WI38 (cell line): Measurements from ENCODE around the gene PIGR.
"Not testable (repeated sequence)": the region's sequence is repeated elsewhere in the genome, so short reads cannot be mapped to it uniquely, and the experiment has no call there.

ENCODE experiments used
- H3K4me3 ChIP-seq: 2 replicates; pipeline ENCODE4 v1.5.1; 2011; ENCODE audit warnings: low read depth, mild to moderate bottlenecking, control low read depth, low read length
- CTCF ChIP-seq: IDR thresholded peaks from 2 replicates; pipeline ENCODE4 v1.5.1; 2012; ENCODE audit warnings: low read depth, mild to moderate bottlenecking, control low read depth, low read length

PIGR gene

GRCh38 chr1:206925106-206925736 lies 21.0 kb downstream of the PIGR start:
- H3K4me3 ChIP-seq = no peak overlapping the region
- no peak for TF ChIP-seq CTCF

DNA sequence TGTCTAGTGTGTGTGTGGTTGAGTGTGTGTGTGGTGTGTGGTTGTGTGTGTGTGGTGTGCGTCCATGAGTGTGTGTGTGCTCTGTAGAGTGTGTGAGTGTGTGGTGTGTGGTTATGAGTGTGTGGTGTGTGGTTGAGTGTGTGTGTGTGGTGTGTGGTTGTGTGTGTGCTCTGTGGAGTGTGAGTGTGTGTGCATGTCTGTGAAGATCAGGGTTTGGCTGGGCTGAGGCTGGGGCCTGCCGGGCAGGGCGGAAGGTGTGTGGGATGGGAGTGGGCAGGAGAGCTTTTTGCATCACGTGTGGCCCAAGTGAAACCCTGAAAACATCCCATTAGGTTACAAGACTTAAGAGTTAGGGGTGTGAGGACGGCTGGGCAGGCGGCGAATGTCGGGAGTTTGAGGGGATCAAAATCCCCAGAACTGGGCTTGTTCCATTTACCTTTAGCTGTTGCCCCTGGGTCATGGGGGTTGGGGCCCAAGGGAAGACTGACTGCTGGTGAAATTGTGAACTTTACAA lies 21.6 kb downstream of the PIGR start:
- no peak overlapping the region for H3K4me3 ChIP-seq

DNA sequence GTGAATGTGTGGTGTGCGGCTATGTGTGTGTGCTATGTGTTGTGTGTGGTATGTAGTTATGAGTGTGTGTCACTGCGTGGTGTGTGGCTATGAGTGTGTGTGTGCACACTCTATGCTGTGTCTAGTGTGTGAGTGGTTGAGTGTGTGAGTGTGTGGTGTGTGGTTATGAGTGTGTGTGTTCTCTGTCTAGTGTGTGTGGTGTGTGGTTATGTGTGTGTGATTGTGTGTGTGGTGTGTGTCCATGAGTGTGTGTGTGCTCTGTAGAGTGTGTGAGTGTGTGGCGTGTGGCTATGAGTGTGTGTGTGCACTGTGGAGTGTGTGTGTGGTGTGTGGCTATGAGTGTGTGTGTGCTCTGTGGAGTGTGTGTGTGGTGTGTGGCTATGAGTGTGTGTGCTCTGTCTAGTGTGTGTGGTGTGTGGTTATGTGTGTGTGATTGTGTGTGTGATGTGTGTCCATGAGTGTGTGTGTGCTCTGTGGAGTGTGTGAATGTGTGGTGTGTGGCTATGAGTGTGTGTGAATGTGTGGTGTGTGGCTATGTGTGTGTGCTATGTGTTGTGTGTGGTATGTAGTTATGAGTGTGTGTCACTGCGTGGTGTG lies 22.2 kb downstream of the PIGR start:
- H3K4me3 ChIP-seq = not testable (repeated sequence)

More for the DNA sequence above, 21.6 kb downstream of the PIGR start:
- no peak for TF ChIP-seq CTCF

- no peak for TF ChIP-seq CTCF
Measured at GRCh38 chr1:206923009-206923960, 23.0 kb downstream of the PIGR start.

DNA sequence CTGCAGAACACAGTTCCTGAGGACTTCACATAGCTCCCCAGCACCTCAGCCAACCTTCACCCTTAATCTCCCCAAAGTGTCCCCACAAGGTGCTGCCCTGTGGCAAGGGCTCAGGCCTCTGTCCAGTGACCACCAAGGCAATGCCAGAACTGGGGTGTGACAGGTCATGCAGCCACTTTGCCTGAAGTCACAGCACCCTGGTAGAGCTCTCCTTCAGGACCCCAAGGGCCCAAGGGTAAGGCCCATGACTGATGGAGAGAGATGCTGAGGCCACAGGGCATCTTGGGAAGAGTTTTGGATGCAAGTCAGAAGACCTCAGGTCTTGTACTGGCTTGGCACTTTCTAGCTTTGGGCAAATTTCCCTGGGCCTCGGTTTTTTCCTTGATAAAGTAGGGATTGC lies 23.7 kb downstream of the PIGR start:
- H3K4me3 ChIP-seq = no peak overlapping the region

More at GRCh38 chr1:206923009-206923960, 23.0 kb downstream of the PIGR start:
- no peak overlapping the region for H3K4me3 ChIP-seq

GRCh38 chr1:206921772-206922265 lies 24.4 kb downstream of the PIGR start, which contains the start of gene FCMR:
TSS of gene FCMR (minus strand) at chr1:206921941. CDS start at chr1:206921854, 87 bp downstream.
- H3K4me3 ChIP-seq = no peak within 1 kb of the TSS
- TF ChIP-seq CTCF = no peak

More for the DNA sequence above, 23.7 kb downstream of the PIGR start:
- TF ChIP-seq CTCF = no peak

DNA sequence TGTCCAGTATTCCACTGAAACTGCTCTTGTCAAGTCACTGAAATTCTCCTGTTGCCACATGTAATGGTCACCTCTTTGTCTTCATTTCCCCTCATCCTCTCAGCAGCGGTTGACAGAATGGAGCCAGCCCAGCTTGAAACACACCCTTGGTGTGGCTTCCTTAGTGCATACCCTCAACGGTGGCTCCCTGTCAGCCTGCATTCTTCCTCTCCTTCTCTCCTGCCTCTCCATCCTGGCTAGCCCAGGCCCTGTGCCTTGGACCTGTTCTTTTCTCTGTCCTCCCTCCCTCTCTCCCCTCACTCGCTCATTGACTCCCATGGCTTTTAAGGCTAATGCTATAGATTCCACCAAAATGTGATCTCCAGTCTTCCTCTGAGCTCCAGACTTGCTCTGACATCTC lies 28.2 kb downstream of the PIGR start:
- no peak for TF ChIP-seq CTCF
- no peak overlapping the region for H3K4me3 ChIP-seq
